ENCODE results near the gene RCOR2.

Gene RCOR2

DNA sequence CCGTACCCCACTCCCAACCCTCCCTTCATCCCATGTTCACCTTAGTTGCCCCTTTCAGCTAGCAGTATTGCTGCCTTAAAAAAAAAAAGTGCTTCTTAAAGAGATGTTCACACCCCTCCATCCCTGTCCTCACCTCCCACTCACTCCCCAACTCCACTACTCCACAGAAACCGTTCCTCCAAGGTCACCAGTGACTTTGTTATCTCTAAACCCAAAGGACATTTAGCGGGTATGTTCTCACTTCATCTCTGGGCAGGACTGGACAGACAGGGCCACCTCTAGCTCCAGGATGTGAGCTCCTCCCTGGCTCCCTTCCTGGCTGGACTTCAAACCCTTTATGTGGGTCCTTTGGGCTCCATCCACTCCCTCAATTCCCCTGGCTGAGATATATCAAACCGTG, 6.4 kb upstream of the RCOR2 start:
- H3K4me3 ChIP-seq (ENCODE audit: low read depth, low read length), result no peak overlapping the region

DNA sequence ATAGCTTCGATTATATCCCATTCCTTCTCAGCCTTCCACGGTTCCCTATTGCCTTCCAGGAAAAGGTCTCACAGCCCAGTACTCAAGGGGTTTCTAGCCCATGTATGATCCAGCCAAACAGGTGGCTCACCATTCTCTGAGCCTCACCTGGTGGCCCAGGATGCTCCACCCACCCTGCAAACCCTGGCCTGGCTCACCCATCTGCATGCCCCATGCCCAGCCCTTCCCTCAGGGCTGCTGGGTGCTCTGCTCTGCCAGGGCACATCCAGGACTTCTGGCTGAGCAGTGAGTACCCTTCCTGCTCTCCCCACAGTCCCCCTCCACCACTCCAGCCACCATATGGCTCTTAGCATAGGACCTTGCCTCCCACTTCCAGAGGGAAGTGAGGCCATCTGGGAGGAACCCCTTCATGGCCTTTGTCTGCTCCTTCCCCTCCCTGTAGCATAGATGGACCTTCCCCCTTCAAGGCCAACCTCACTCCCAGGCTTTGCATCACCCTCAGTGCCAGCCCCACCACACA, 5.8 kb upstream of the RCOR2 start:
- H3K4me3 ChIP-seq (ENCODE audit: low read depth, low read length), result no peak overlapping the region

DNA sequence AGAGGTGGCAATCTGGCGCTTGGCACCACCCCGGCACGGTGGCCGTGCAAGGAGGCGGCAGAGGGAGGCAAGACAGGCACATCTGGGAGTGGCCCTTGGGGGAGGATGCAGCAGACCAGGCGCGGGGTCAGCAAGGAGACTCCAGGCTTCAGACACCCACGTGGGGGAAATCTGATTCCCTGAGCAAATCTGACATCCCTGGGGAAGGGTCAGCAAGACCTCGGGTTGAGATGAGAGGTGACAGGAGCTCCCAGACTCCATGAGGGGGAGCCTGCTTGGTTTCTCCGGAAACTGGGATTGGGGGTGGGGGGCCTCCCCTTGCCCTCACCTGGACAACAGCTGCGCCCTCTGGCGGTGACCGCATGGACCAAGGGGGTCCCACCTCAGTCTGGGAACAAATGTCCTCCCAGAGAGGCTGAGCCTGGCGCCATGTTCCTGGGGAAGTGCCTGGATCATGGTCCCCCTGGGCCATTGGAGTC, 4.0 kb upstream of the RCOR2 start:
- no peak overlapping the region for H3K4me3 ChIP-seq (ENCODE audit: low read depth, low read length)

DNA sequence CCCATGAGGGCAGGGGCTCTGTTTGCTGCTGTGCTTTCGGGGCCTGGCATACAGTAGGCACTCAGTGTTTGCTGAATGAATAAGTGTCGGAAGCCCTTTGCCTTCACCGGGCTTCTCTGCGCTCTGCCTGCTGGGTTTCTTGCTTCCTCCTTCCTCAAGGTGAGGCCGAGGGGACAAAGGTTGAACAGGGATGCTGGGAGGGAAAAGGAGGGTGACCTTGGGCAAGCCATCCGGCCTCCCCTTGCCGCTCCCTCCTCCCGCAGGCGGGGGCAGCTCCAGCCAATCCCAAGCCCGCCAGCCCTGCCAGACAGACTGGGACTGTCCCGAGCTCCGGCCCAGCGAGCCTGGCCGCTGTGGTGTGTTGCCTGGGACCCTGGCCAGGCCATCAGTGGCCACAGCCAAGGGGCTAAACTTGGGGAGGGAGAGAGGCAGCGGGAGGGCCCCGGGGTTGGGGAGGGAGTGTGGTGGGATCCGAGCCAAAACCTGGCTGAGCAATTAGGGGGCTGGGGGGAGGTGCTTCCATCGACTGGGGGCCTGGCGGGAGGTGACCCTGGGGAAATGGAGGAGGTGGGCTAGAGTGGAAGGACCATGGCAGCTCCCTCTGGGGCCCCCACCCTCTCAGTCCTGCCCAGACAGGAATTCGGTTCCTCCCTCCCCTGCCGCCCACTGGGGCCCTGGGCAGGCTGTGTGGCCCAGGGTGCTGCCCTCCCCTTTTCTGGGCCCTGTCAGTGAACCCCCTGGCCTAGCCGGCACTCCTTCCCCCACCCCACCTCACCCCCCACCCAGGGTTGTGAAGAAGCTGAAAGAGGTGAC, 3.4 kb upstream of the RCOR2 start:
- H3K4me3 ChIP-seq (ENCODE audit: low read depth, low read length), result peak overlapping the region; percentile 56

DNA sequence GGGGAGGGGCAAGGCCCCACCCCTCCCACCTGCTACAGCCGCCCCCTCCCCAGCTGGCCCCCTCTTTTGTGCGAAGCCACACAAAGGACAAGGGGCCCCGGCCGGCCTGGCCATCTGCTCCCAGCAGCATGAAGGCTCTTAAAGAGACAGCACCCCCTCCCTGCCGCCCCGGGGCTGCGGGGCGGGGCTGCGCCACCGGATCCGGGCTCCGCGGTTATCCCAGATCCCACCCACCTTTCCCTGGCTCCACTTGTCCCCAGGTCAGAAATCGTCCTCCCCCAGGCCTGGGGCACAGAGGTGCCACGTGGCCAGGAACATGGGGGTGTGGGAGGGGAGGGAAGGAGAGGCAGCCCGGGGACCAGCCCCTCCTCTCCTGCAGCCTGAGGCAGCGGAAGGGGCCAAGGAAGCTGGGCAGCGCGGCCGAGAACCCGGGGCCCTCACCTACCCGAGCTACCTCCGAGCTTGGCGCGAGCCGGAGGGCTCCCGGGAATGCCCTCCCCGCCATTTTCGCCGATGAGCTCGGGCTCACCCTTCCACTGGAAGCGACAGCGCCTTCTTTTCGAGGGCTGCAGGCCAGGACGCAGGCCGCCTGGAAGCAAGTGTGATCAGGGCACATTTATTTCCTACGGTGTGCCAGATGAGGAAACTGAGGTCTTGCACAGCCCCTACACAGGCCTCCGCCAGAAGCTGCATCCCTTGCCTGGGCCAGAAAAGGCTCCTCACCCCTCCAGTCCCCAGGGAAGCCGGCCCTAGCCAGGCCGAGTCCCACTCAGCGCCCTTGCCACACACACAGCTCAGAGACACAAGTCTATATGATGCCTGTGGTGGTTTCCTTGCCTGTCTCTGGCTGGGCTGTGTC, 2.5 kb upstream of the RCOR2 start:
- peak overlapping the region; percentile 56 for H3K4me3 ChIP-seq (ENCODE audit: low read depth, low read length)

DNA sequence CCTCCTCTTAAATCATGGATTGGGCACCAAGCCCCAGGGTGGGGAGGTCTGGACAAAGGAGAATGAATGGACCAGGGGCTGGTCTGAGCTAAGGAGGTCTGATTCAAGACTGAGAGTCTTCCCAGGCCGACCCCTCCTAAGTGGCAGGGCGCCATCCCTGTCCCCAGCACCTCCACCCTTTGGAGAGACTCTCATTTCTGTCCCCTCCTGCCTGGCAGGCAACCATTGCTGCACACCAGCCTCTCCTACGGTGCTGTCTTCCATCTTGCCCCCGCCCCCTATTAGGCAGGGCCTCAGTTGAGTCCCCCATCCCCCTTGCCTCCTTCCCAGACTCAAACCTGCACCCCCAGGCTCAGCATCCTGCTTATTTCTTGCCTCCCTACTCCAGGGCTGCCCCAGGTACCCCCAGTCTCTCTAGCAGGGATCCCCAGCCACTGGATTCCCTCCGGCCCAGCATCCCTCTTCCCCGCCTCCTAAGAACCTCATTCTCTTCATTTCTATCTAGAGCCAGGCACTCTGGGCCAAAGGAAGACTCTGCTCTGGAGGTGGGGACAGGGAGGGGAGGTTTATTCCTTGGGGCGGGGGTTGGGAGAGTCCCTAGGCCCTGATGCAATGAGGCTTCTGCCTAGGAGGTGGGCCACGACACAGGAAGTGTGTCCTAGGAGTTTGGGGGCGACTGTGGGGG, 1.7 kb upstream of the RCOR2 start:
- H3K4me3 ChIP-seq (ENCODE audit: low read depth, low read length), result peak overlapping the region; percentile 47

DNA sequence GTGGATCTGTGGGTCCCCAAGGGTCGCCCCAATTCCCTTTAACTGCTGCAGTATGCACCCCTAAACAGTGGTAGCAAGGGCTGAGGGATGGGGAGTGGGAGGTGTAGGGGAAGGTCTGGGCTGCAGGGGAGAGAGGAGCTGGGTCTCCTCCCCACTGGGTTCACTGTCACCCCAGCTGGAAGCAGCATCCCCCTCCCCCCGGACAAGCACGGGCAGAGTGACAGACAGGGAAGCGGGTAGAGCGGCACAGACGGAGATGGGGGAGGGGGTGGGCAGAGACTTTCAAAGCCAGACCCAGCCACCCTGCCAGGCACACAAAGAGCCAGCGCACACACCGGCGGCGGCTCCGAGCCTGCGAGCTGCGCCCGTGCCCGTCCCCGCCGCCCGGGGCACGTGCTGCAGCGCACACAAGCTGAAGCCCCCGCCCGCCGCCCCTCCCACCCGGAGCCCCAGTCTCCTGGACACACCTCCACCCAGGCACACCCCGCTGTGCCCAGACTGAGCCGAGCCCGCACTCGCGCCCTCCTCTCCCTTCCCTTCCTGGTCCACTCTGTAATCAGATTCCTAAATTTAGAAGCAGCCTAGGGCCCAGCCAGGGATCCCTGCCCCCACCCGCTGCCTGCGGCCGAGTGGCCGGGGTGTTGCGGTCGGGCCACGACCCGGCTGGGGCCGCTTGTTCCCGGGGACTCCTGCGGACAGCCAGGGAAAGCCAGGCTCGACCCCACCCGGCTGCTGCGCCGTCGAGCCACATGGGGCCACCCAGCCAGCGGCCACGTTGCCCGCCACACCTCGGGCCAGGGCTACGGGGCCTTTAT, 935 bp upstream of the RCOR2 start:
- peak overlapping the region; percentile 47 for H3K4me3 ChIP-seq (ENCODE audit: low read depth, low read length)

DNA sequence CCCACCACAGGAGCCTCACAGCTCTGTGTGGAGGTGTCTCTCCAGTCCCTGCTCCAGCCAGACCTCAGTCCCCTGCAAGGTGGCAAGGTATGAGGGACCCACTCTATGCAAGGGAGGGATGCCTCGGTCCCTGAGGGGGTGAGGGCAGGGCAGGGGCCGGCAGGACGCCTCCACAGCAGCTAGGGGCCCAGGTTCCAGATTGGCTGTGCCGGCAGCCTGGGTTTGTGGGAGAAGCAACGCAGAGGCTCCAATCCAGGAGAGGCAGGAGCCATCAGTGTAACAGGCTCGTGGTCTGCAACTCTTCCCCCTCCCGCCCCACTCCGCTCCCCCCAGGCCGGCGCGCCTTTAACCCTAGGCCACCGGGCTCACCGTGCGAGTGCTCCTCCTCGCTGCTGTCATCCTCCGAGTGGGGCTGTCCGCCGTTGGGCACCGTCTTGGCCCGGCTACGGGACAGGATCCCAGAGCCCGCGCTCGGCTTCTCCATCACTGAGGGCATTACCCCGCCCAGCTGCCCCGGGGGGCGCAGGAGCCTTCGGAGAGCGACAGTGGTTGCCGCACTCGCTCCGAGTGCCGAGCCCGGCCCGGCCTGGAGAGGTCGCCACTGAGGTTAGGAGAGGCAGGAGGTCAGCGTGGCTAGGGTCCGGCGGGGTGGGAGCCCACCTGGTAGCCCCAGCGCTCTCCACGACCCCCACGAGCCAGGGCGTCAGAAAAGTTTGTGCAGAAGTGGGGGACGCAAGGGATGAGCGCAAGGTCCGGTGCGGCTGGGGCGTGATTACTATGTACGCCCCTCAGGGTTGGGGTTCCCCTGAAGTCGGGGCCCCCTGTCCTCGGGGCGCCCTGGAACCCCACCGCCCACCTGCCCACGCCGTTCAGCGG, 765 bp downstream of the RCOR2 start:
- H3K4me3 ChIP-seq (ENCODE audit: low read depth, low read length), result peak overlapping the region; percentile 66

DNA sequence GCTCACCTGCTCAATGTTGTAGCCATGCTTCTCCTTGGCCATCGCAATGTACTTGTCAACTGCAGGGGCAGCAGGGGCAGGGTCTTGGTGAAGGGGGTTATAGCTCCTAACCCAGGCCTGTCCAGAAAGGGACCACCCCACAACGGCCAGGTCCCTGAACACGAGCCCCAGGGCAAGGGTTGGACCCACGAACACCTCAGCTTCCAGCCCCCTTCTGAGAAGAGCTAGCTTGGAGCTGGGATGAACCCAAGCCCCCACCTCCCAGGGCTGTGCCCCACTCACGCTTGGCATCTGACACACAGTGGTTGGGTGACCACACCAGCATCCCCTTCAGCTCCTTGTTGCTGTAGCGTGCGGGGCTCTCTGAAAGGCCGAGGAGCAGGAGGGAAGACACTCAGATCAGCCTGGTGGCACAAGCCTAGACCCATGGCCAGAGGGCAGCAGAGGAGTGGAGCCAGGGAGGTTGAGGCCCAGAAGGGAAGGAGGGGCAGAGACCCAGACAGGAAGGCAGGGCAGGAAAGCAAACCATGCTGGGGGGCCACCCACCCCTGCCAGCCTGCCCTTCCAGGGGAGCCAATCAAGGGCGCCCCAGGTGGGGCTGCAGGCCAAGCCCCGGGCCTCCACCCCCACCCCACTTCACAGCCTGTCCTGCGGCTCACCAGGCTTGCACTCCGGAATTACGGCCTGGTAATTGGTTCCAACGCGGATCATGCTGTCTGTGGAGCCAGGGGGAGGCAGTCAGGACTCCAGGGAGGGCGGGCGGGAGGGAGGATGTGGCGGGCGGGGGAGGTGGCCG, 1.9 kb downstream of the RCOR2 start:
- peak overlapping the region; percentile 66 for H3K4me3 ChIP-seq (ENCODE audit: low read depth, low read length)

DNA sequence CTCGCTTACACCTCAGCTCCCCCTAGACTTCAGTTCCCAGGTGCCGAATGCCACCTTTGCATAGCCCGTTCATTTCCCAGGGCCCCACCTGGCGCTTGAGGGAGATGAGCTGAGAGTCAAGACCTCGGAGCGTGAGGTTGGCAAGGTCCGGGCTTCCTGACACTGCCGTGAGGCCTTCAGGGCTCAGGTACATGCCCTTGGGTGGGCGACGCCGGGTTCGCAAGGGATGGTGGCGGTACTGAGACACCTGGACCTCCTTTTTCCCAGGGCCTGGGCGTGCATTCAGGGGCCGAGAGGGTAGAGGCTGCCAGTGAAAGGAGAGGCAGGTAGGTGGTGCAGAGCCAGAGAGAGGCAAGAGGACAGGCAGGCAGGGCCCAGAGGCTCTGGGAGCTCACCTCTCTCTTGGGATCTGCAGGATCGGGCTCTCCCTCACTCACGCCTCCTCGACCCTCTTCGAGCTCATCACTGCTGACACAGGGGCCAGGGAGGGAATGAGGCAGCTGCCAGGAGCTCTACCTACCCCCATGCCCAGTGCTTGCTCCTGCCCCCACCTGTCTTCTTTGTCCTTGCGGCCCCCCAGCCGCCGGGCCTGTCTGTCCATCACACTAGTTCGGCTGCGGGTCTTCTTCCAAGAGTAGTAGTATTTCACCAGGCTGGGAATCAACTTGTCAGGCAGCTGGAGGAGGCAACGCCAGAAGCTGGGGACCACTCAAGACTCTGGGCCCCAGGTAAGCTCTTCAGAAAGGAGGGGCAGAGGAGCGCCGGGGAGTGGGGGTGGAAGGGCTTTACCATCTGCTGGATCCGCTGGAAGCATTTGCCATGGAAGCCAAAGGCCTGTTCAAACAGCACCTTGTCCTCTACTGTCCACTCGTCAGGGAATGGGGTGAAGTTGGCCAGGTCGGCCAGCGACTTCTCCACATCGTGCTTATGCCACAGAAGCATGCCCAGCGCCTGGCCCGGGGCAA, 2.8 kb downstream of the RCOR2 start:
- H3K4me3 ChIP-seq (ENCODE audit: low read depth, low read length), result no peak overlapping the region

DNA sequence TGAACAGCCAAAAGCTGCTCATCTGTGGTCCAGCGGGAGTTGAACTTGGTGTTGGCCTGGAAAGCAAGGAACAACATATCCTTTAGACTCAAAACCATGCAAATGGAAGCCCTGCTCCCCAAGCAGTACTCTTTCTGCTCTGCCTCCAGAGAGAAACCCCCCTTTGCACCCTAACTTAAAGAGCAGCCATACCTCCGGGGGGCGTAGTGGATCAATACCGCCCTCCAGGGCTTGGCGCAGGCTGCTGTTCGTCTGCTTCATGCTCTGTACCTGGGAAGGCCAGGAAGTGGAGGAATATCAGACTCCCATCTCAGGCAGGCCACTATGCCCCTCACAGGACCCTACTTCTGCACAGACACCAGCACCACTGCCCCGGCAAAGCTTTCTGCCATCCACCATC, 4.3 kb downstream of the RCOR2 start:
- no peak overlapping the region for H3K4me3 ChIP-seq (ENCODE audit: low read depth, low read length)

DNA sequence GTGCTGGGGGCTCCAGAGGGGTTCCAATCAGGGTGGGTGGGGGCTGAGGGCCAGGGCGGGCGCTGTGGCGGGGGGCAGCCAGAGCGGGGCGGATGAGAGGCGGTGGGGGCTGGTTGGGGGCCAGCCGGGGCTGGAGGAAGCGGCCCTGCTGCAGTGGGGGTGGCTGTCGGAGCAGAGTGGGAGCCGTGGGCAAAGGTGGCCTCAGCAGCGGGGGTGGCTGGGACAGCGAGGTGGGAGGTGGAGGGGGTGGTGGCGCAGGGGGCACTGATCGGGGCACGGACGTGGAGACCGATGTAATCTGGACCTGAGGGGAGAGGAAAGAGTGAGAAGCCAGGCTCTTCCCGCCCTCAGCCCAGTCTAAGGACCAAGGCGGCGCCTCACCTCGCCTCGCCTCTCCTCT, 5.1 kb downstream of the RCOR2 start:
- no peak overlapping the region for H3K4me3 ChIP-seq (ENCODE audit: low read depth, low read length)

DNA sequence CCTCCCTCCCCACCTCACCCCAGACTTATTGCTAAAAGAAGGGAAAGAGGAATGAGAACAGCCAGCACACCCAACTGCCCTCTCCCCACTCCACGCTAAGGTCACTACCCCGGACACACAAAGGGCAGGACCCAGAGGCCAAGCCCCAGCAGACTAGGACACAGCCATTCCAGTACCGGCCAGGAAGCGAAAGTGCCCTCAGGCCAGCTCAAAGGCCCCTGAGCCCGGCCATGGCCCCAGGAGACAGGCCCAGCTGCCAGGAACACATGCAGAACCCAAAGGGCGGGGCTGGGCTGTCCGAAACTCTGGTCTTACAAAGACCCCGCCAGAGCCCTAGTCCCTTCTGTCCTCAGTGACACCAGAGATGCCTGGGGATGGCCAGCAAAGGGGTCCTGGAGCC, 5.5 kb downstream of the RCOR2 start:
- H3K4me3 ChIP-seq (ENCODE audit: low read depth, low read length), result no peak overlapping the region

DNA sequence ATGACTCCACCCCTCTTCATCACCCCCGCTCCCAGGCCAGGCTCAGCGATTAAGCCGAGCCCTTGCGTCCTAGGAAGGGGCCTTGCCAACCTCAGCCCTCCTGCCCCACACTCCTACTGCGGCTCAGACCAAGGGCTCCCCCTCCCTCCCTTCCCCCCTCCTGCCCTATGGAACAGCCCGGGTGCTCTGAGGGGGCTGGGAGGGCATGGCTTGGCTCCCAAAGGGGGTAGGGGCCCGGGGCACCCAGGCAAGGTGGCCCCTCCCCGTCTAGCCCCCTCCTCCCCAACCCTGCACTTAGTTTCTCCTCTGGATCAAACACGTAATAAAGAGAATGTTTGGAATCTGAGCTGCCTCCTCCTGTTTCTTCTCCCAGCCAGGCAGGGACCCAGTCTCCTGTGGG, 6.3 kb downstream of the RCOR2 start:
- no peak overlapping the region for H3K4me3 ChIP-seq (ENCODE audit: low read depth, low read length)

DNA sequence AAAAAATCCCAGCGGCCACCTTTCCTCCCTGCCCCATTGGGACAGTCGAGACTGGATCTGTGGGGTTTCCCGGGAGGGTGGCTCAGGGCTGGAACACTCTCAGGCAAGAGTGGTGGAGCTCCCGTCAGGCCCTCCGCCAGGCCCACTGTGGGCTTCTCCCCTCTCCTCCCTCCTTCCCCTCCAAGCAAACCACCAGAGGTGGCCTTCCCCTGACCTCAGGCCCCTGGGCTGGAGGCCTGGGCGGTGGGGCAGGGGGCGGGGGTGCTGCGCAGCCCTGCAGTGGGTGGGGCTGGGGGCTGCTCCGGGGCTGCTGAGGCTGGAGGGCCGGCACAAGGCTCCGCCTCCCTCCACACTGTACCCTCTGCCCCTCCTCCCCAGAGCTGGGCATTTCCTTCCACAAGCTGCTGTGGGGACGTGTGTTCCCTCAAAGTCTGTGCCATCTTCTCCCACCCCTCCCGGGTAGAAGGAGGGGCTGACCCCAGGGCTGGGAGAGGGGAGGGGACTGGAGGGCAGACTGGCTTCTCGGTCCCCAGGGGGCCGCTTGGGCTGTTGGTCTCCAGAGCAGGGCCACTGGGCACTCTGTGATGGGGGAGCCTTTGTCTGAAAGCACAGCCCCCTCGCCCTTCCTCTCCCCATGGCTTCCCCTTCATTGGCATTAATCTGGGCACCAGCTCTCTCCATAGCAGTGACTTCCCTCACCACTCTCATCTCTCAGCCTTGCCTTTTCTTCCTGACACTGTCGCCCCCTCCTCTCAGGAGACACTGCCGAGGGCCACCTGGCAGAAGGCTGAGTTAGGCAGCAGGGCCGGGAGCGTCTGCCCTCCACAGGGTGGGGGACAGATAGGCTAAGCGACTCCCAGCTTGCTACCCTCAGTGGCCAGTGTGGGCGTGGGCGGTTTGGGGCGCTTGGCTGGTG, 7.1 kb downstream of the RCOR2 start:
- H3K4me3 ChIP-seq (ENCODE audit: low read depth, low read length), result no peak overlapping the region

DNA sequence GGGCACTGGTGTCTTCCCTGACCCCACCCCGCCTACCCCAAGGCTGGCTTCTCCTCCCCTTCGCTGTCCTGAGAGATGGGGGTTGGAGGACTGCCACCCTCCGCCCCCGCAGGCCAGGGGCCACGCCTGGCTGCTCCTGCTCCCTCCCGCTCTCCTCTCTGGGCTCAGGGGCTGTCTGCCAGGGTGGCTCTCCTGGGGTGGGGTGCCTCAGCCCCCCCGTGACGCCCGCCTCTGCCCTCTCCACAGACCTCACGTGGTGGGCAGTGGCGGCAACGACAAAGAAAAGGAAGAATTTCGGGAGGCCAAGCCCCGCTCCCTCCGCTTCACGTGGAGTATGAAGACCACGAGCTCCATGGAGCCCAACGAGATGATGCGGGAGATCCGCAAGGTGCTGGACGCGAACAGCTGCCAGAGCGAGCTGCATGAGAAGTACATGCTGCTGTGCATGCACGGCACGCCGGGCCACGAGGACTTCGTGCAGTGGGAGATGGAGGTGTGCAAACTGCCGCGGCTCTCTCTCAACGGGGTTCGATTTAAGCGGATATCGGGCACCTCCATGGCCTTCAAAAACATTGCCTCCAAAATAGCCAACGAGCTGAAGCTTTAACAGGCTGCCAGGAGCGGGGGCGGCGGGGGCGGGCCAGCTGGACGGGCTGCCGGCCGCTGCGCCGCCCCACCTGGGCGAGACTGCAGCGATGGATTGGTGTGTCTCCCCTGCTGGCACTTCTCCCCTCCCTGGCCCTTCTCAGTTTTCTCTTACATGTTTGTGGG, 8.1 kb downstream of the RCOR2 start:
- H3K4me3 ChIP-seq (ENCODE audit: low read depth, low read length), result no peak overlapping the region

Measured in iPS-11a (cell line).